ENCODE measurements around the gene GPR108. TPM values are rescaled to one million over a fixed set of nuclear protein-coding genes. Genes with fewer than 3 reads are reported as not detected.
A peak's percentile ranks its signal among the peaks of the same experiment; 100 is the strongest.

The GPR108 gene
- total RNA-seq, 1 donor from 2014 or later, result 87.7 TPM

- Histone ChIP-seq H3K4me3 (ENCODE audit: low read depth, low read length) (no peak overlapping the region), H3K27me3 (ENCODE audit: control insufficient read depth, insufficient read depth, low read length) (no peaks in the 10 kb centered on the region), H3K36me3 (ENCODE audit: control insufficient read depth, insufficient read depth, low read length) (peaks cover 39% of the 10 kb centered on the region)
- no peak for TF ChIP-seq CTCF (IDR thresholded peaks at IDR 0.05; ENCODE audit: insufficient read depth, low read length, severe bottlenecking)
- DNase-seq (ENCODE audit: low read depth) (peak; percentile 77), FAIRE-seq (peak; percentile 13)
Observed at GRCh38 chr19:6744381-6745301, 7.3 kb upstream of the GPR108 start.

GRCh38 chr19:6743714-6744380, 6.5 kb upstream of the GPR108 start:
- DNase-seq (ENCODE audit: low read depth) (no peak), FAIRE-seq (no peak)
- peaks cover 36% of the 10 kb centered on the region for H3K36me3 ChIP-seq (ENCODE audit: control insufficient read depth, insufficient read depth, low read length)
- no peak for TF ChIP-seq CTCF (IDR thresholded peaks at IDR 0.05; ENCODE audit: insufficient read depth, low read length, severe bottlenecking)
- H3K4me3 ChIP-seq (ENCODE audit: low read depth, low read length), result no peak overlapping the region
- no peaks in the 10 kb centered on the region for H3K27me3 ChIP-seq (ENCODE audit: control insufficient read depth, insufficient read depth, low read length)

GRCh38 chr19:6743066-6743465, 5.7 kb upstream of the GPR108 start:
- H3K36me3 ChIP-seq (ENCODE audit: control insufficient read depth, insufficient read depth, low read length), result peaks cover 34% of the 10 kb centered on the region
- DNase-seq (ENCODE audit: low read depth) (no peak), FAIRE-seq (no peak)
- no peaks in the 10 kb centered on the region for H3K27me3 ChIP-seq (ENCODE audit: control insufficient read depth, insufficient read depth, low read length)
- no peak overlapping the region for H3K4me3 ChIP-seq (ENCODE audit: low read depth, low read length)
- TF ChIP-seq CTCF (IDR thresholded peaks at IDR 0.05; ENCODE audit: insufficient read depth, low read length, severe bottlenecking), result no peak

GRCh38 chr19:6740589-6741343, 3.4 kb upstream of the GPR108 start:
- DNase-seq (ENCODE audit: low read depth), result peak; percentile 37
- H3K4me3 ChIP-seq (ENCODE audit: low read depth, low read length), result peak overlapping the region; percentile 94
- no peak for FAIRE-seq
- no peaks in the 10 kb centered on the region for H3K27me3 ChIP-seq (ENCODE audit: control insufficient read depth, insufficient read depth, low read length)
- peaks cover 23% of the 10 kb centered on the region for H3K36me3 ChIP-seq (ENCODE audit: control insufficient read depth, insufficient read depth, low read length)
- no peak for TF ChIP-seq CTCF (IDR thresholded peaks at IDR 0.05; ENCODE audit: insufficient read depth, low read length, severe bottlenecking)

GRCh38 chr19:6739883-6740588, 2.7 kb upstream of the GPR108 start:
- DNase-seq (ENCODE audit: low read depth) (no peak), FAIRE-seq (no peak)
- Histone ChIP-seq H3K27me3 (ENCODE audit: control insufficient read depth, insufficient read depth, low read length) (no peaks in the 10 kb centered on the region), H3K4me3 (ENCODE audit: low read depth, low read length) (peak overlapping the region; percentile 94), H3K36me3 (ENCODE audit: control insufficient read depth, insufficient read depth, low read length) (peaks cover 21% of the 10 kb centered on the region)
- no peak for TF ChIP-seq CTCF (IDR thresholded peaks at IDR 0.05; ENCODE audit: insufficient read depth, low read length, severe bottlenecking)
